HG03139 (cell line): ENCODE results near the gene ANG.
"Not testable (repeated sequence)": the region's sequence is repeated elsewhere in the genome, so short reads cannot be mapped to it uniquely, and the experiment has no call there.

Experiments
- ATAC-seq: cut with Tn5 transposase; IDR thresholded peaks from one replicate; pipeline ENCODE4 v1.9.1; 2021; ENCODE audit not compliant: unreplicated experiment

The ANG gene

GRCh38 chr14:20688167-20688839 is at the start of gene ANG:
Gene ANG, plus strand, starts transcription at chr14:20688764. Its CDS starts 4,801 bp downstream, at chr14:20693565.
- ATAC-seq, result no peak

GRCh38 chr14:20641591-20641990 is 47.0 kb upstream of the ANG start, which contains the start of gene OR6S1:
Gene OR6S1, minus strand, starts transcription at chr14:20641691. Its CDS starts 0 bp downstream, at chr14:20641691.
- no peak for ATAC-seq

GRCh38 chr14:20642182-20642581 is 46.4 kb upstream of the ANG start:
- ATAC-seq, result no peak

GRCh38 chr14:20642755-20643154 is 45.8 kb upstream of the ANG start:
- ATAC-seq, result not testable (repeated sequence)

GRCh38 chr14:20644520-20644919 is 44.0 kb upstream of the ANG start:
- no peak for ATAC-seq

GRCh38 chr14:20645481-20645880 is 43.1 kb upstream of the ANG start:
- no peak for ATAC-seq

- ATAC-seq, result no peak
These were observed 35.3 kb upstream of the ANG start for GRCh38 chr14:20652996-20653975.

GRCh38 chr14:20655851-20656250 is 32.7 kb upstream of the ANG start:
- no peak for ATAC-seq

- ATAC-seq, result no peak
These were observed 32.3 kb upstream of the ANG start for GRCh38 chr14:20656274-20656673.

GRCh38 chr14:20657216-20658211 is 31.1 kb upstream of the ANG start:
- ATAC-seq, result no peak

- ATAC-seq, result no peak
These were observed 30.3 kb upstream of the ANG start for GRCh38 chr14:20658246-20658645.

- no peak for ATAC-seq
These were observed 29.2 kb upstream of the ANG start for GRCh38 chr14:20659336-20659735.

GRCh38 chr14:20659813-20660395 is 28.7 kb upstream of the ANG start:
- no peak for ATAC-seq

- no peak for ATAC-seq
These were observed 27.4 kb upstream of the ANG start for GRCh38 chr14:20661197-20661596.

- ATAC-seq, result peak; percentile 51
These were observed 25.4 kb upstream of the ANG start for GRCh38 chr14:20662968-20663732.

- not testable (repeated sequence) for ATAC-seq
These were observed 22.1 kb upstream of the ANG start for GRCh38 chr14:20666400-20666961.

- ATAC-seq, result peak; percentile 69
These were observed 20.6 kb upstream of the ANG start for GRCh38 chr14:20667957-20668356.

- ATAC-seq, result no peak
These were observed 19.6 kb upstream of the ANG start for GRCh38 chr14:20668969-20669368.

- ATAC-seq, result no peak
These were observed 16.8 kb upstream of the ANG start for GRCh38 chr14:20671597-20672283.
